Measurements from ENCODE around the gene TEK.

Gene TEK

DNA sequence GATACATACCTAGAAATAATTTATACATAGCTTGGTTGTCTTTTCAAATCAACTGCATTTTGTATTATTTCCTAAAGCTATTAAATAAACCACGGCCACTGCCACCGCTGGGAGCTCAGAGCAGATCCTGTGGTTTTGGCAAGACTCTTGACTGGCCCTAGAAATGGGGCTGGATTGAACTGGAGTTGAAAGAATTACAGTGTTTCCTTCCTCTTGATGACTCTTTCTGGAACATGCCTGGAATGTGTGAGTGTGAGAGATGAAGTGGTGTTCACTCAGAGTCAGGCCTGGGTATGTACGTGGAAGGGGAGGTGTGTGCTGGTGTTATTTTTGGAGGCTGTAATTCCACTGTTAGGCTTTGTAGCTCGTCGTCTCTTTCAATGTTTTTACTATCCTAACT lies 45.9 kb downstream of the TEK start:
- no peak overlapping the region for H3K4me3 ChIP-seq (ENCODE audit: low read depth, low read length)
- no peak for DNase-seq (ENCODE audit: low read depth)
- TF ChIP-seq, protein P1, sequence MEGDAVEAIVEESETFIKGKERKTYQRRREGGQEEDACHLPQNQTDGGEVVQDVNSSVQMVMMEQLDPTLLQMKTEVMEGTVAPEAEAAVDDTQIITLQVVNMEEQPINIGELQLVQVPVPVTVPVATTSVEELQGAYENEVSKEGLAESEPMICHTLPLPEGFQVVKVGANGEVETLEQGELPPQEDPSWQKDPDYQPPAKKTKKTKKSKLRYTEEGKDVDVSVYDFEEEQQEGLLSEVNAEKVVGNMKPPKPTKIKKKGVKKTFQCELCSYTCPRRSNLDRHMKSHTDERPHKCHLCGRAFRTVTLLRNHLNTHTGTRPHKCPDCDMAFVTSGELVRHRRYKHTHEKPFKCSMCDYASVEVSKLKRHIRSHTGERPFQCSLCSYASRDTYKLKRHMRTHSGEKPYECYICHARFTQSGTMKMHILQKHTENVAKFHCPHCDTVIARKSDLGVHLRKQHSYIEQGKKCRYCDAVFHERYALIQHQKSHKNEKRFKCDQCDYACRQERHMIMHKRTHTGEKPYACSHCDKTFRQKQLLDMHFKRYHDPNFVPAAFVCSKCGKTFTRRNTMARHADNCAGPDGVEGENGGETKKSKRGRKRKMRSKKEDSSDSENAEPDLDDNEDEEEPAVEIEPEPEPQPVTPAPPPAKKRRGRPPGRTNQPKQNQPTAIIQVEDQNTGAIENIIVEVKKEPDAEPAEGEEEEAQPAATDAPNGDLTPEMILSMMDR (IDR thresholded peaks at IDR 0.05; ENCODE audit: insufficient read depth, low read depth, low read length, missing control alignments) = no peak

DNA sequence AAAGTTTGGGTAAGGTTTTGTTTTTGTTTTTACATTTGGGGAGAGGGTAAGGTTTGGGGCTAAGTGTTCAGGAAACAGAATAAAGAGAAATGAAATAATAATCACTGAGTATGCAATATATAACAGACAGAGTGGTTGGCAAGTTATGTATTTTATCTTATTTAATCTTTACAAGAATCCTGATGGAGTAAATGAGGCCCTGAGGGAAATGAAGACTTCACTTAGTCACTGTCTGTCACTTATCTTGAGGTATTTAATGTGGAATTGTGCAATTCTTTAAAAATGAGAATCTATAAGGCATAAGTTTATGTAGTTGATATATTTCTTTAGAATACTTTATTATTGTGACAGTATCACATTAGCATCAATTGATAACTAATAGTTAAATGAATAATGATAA lies 48.1 kb downstream of the TEK start:
- H3K4me3 ChIP-seq (ENCODE audit: low read depth, low read length) = no peak overlapping the region
- TF ChIP-seq, protein P1 (IDR thresholded peaks at IDR 0.05; ENCODE audit: insufficient read depth, low read depth, low read length, missing control alignments) = no peak
- no peak for DNase-seq (ENCODE audit: low read depth)

DNA sequence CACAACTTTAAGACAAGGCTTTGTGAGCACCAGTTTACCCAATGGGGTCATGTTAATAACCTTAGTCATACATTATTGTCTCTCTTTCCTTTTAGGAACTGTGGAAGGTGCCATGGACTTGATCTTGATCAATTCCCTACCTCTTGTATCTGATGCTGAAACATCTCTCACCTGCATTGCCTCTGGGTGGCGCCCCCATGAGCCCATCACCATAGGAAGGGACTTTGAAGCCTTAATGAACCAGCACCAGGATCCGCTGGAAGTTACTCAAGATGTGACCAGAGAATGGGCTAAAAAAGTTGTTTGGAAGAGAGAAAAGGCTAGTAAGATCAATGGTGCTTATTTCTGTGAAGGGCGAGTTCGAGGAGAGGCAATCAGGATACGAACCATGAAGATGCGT lies 48.7 kb downstream of the TEK start:
- no peak for DNase-seq (ENCODE audit: low read depth)

DNA sequence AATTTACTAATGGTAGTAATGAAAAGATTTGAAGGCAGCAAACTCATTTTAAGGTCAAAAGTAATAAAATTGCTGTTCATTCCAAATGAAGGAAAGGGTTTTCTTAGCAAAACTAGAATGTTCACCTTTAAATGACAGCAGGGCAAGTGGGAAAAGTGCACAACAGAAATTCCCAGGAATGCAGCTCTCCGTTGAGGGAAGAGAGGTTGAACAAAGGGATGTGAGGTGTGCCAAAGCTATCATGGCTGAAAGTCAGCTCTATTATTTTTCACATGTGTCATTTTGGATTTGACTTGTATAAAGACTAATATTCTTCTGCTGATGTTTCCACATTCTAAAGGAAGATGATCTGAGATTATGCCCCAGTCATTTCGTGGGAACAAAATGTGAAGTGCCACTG lies 51.6 kb downstream of the TEK start:
- DNase-seq (ENCODE audit: low read depth) = no peak
- TF ChIP-seq, protein P1 (IDR thresholded peaks at IDR 0.05; ENCODE audit: insufficient read depth, low read depth, low read length, missing control alignments) = no peak

More for the DNA sequence above, 48.7 kb downstream of the TEK start:
- H3K4me3 ChIP-seq (ENCODE audit: low read depth, low read length) = no peak overlapping the region
- TF ChIP-seq, protein P1 (IDR thresholded peaks at IDR 0.05; ENCODE audit: insufficient read depth, low read depth, low read length, missing control alignments) = no peak

DNA sequence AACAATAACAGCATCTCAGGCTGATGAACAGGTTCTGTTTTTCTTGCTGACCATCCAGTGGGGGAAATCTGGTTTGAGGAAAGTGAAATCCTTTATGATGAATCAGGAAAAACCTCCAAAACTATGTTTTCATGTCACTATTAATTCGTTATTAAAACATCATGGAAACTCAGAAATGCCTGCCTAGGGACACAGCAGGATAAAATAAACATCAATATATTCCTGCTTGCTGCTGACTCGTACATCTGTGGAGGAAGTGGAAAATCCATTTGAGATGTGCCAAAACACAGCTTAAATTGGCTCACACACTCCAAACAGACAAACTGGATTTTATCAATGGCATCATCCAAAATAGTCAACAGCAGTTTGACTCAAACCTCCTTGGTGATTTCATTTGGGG lies 53.0 kb downstream of the TEK start:
- H3K4me3 ChIP-seq (ENCODE audit: low read depth, low read length) = no peak overlapping the region
- TF ChIP-seq, protein P1 (IDR thresholded peaks at IDR 0.05; ENCODE audit: insufficient read depth, low read depth, low read length, missing control alignments) = no peak
- no peak for DNase-seq (ENCODE audit: low read depth)

More for the DNA sequence above, 51.6 kb downstream of the TEK start:
- H3K4me3 ChIP-seq (ENCODE audit: low read depth, low read length) = no peak overlapping the region

DNA sequence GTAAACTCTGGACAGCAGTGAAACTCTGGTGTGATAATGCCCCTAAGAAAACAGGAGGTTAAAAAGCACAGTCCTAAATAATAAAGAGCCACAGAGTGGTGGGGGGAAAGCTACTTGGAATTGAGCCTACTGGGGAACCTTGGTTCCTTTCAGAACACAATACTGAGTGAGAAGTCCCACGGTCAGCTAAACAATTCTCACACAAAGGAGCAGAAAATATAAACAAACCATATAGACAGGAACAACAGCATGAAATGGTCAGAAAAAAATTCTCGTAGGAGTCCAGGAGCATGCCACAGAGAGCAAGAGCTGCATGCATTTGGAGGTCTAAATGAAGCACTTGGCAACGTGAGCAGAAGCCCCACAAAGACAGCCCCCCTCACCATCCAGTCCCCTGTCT lies 56.0 kb downstream of the TEK start:
- H3K4me3 ChIP-seq (ENCODE audit: low read depth, low read length) = no peak overlapping the region
- no peak for DNase-seq (ENCODE audit: low read depth)
- TF ChIP-seq, protein P1 (IDR thresholded peaks at IDR 0.05; ENCODE audit: insufficient read depth, low read depth, low read length, missing control alignments) = no peak

DNA sequence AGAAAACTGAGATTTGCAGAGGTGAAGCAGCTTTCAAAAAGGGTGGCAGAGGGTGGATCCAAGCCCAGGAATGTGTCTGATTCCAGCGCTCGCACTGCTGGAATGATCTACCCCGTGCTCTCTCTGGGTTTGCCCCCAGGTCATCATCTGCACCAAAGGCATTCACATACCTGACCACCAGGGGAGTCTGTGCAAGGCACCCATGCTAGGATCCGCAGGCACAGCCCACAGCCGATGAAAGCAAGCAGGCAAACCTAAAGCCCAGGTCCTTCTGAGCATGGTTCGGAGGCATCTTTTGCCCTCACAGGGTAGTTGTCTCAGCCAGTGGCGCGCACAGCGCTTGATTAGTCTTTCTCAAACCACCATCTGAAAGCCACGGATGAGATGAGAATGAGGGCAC lies 56.6 kb downstream of the TEK start:
- TF ChIP-seq, protein P1 (IDR thresholded peaks at IDR 0.05; ENCODE audit: insufficient read depth, low read depth, low read length, missing control alignments) = no peak
- no peak for DNase-seq (ENCODE audit: low read depth)
- H3K4me3 ChIP-seq (ENCODE audit: low read depth, low read length) = no peak overlapping the region

Measured in GM12865 (cell line).